Osteocyte (in vitro differentiated cells): ENCODE results near the gene HDAC4. TPM values are rescaled to one million over a fixed set of nuclear protein-coding genes. Genes with fewer than 3 reads are reported as not detected.
"Not testable (repeated sequence)": the region's sequence is repeated elsewhere in the genome, so short reads cannot be mapped to it uniquely, and the experiment has no call there.

Source experiments
- DNase-seq: peaks from one replicate; pipeline ENCODE4 v3.0.0; 2021; ENCODE audit warnings: mixed read lengths; ENCODE audit not compliant: unreplicated experiment; ENCODE audit errors: extremely low spot score
- H3K27ac Mint-ChIP-seq: one replicate; pipeline ENCODE4 v1.8.0; 2021; ENCODE audit warnings: mild to moderate bottlenecking, mixed read lengths; ENCODE audit not compliant: unreplicated experiment
- H3K27me3 Mint-ChIP-seq: one replicate; pipeline ENCODE4 v1.8.0; 2021; ENCODE audit warnings: mixed read lengths; ENCODE audit not compliant: unreplicated experiment
- H3K36me3 Mint-ChIP-seq: one replicate; pipeline ENCODE4 v1.8.0; 2021; ENCODE audit warnings: mixed read lengths; ENCODE audit not compliant: unreplicated experiment
- H3K4me1 Mint-ChIP-seq: one replicate; pipeline ENCODE4 v1.8.0; 2021; ENCODE audit warnings: mixed read lengths; ENCODE audit not compliant: unreplicated experiment
- H3K4me3 Mint-ChIP-seq: one replicate; pipeline ENCODE4 v1.8.0; 2021; ENCODE audit warnings: mild to moderate bottlenecking, moderate library complexity, mixed read lengths; ENCODE audit not compliant: unreplicated experiment
- H3K9me3 Mint-ChIP-seq: one replicate; pipeline ENCODE4 v1.8.0; 2021; ENCODE audit warnings: mixed read lengths; ENCODE audit not compliant: unreplicated experiment
- CTCF ChIP-seq: fragments of 200-600 bp; sonication (generic); IDR thresholded peaks from 2 replicates; pipeline ENCODE4 v1.5.0; 2021; ENCODE audit warnings: antibody characterized with exemption, mild to moderate bottlenecking, moderate library complexity
- total RNA-seq: library from RNA; stranded (reverse); gene quantifications from 2 replicates; pipeline ENCODE4 v1.2.1, GENCODE V29; 2021

HDAC4 gene
- total RNA-seq, 1 donor from 2014 or later = 30.3 TPM

GRCh38 chr2:239178484-239178883 is 222.3 kb downstream of the HDAC4 start:
- H3K27ac Mint-ChIP-seq = no peak overlapping the region

GRCh38 chr2:239177908-239178307 is 222.9 kb downstream of the HDAC4 start:
- H3K4me3 Mint-ChIP-seq = no peak overlapping the region
- TF ChIP-seq CTCF = no peak
- H3K27ac Mint-ChIP-seq = no peak overlapping the region
- no peaks in the 10 kb centered on the region for H3K27me3 Mint-ChIP-seq
- H3K9me3 Mint-ChIP-seq = peaks cover 26% of the 10 kb centered on the region
- H3K4me1 Mint-ChIP-seq = no peaks in the 10 kb centered on the region
- peak; percentile 82 for DNase-seq
- peaks cover 46% of the 10 kb centered on the region for H3K36me3 Mint-ChIP-seq

More at GRCh38 chr2:239178484-239178883, 222.3 kb downstream of the HDAC4 start:
- DNase-seq = peak; percentile 80
- TF ChIP-seq CTCF = no peak
- H3K36me3 Mint-ChIP-seq = peaks cover 40% of the 10 kb centered on the region
- no peaks in the 10 kb centered on the region for H3K27me3 Mint-ChIP-seq
- no peak overlapping the region for H3K4me3 Mint-ChIP-seq
- H3K9me3 Mint-ChIP-seq = peaks cover 20% of the 10 kb centered on the region
- no peaks in the 10 kb centered on the region for H3K4me1 Mint-ChIP-seq

- TF ChIP-seq CTCF = no peak
- H3K27me3 Mint-ChIP-seq = no peaks in the 10 kb centered on the region
- peaks cover 32% of the 10 kb centered on the region for H3K9me3 Mint-ChIP-seq
- no peaks in the 10 kb centered on the region for H3K4me1 Mint-ChIP-seq
- peaks cover 52% of the 10 kb centered on the region for H3K36me3 Mint-ChIP-seq
- no peak overlapping the region for H3K4me3 Mint-ChIP-seq
- peak; percentile 62 for DNase-seq
- H3K27ac Mint-ChIP-seq = no peak overlapping the region
Observed at GRCh38 chr2:239177325-239177724, 223.5 kb downstream of the HDAC4 start.

DNA sequence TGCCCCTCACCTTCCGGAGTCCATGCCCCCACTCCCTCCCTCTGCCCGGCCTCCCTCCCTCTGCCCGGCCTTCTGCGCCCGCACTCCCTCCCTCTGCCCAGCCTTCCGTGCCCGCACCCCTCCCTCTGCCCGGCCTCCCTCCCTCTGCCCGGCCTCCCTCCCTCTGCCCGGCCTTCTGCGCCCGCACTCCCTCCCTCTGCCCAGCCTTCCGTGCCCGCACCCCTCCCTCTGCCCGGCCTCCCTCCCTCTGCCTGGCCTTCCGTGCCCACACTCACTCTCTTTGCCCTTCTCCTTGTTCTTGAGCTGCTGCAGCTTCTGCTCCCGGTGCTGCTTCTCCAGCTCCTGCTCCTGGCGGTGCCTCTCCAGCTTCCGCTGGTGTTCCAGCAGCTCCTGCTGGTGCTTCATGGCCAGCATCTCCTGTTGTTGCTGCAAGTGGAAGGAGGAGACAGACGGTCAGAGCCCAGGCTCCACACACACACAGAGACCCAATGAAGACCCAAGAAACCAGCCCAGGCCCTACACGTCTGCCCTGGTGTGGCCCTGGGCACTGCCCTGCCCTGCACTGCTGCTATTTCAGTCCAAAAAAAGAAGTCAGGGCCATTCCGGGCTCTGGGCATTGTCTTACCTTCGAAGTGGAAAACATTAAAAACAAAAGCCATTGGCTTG is 224.5 kb downstream of the HDAC4 start:
- H3K27ac Mint-ChIP-seq, H3K27me3 Mint-ChIP-seq, H3K4me1 Mint-ChIP-seq, H3K4me3 Mint-ChIP-seq: not testable (repeated sequence)
- H3K36me3 Mint-ChIP-seq = peaks cover 58% of the 10 kb centered on the region
- peak; percentile 68 for DNase-seq
- peaks cover 39% of the 10 kb centered on the region for H3K9me3 Mint-ChIP-seq

DNA sequence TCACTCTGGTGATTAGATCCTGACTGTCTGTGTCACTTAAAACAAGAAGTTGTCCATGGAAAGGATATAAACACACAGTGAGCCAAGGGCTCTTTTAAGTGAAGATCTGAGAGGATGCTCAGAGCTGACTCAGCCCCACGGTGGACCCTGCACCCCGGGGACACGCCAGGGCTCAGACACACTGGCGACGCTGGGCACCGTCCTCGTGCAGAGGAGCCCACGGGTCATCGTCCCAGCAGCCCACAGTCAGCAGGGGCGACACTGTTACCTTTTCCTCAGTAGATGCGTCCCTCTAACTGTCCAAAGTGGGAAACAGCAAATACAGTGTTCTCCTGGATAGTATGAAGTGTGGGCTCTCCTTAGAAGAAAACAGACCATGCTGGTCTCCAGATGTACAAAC is 225.6 kb downstream of the HDAC4 start:
- peak; percentile 80 for DNase-seq
- Mint-ChIP-seq H3K4me1 (no peaks in the 10 kb centered on the region), H3K36me3 (peaks cover 68% of the 10 kb centered on the region), H3K27ac (no peak overlapping the region), H3K9me3 (peaks cover 44% of the 10 kb centered on the region), H3K27me3 (no peaks in the 10 kb centered on the region), H3K4me3 (no peak overlapping the region)
- TF ChIP-seq CTCF = no peak
